Epithelial cell of esophagus (primary cell): ENCODE data around the gene PEF1.

Experiments
- DNase-seq: peaks from one replicate; pipeline ENCODE4 v3.0.0; 2010; ENCODE audit warnings: low read depth
- H3K4me3 ChIP-seq: 2 replicates; pipeline ENCODE4 v1.5.1; 2011; ENCODE audit warnings: mild to moderate bottlenecking, low read length, control low read depth
- CTCF ChIP-seq: IDR thresholded peaks from 2 replicates; pipeline ENCODE4 v1.5.1; 2011; ENCODE audit warnings: low read depth, mild to moderate bottlenecking, low read length, control low read depth, inconsistent platforms; ENCODE audit not compliant: insufficient read depth; ENCODE audit errors: missing control alignments

The PEF1 gene

GRCh38 chr1:31617218-31617915 is 27.3 kb downstream of the PEF1 start, which contains the start of gene HCRTR1:
Gene HCRTR1, plus strand, starts transcription at chr1:31617689. Its CDS starts 1,504 bp downstream, at chr1:31619193.
- no peak for TF ChIP-seq CTCF
- H3K4me3 ChIP-seq: peak within 1 kb of the TSS; percentile 41
- DNase-seq: no peak

DNA sequence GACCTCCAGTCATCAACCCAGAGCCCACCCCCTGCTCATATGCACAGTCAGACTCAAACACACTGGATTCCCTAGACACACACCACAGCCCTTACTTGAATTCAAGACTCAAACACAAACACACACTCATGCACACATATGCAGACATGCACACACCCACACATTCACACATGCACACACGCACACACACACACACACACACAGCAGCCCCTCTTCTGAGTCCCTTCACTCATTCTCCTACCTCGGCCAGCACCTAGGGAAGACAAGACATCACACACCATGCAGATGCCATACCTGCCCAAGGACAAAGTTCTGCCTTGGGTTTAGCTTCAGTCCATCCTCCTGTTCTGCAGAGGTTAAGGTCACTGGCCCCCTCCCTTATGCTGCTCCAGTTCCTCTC is 28.7 kb downstream of the PEF1 start:
- TF ChIP-seq CTCF: no peak
- DNase-seq: no peak
- H3K4me3 ChIP-seq: no peak overlapping the region

DNA sequence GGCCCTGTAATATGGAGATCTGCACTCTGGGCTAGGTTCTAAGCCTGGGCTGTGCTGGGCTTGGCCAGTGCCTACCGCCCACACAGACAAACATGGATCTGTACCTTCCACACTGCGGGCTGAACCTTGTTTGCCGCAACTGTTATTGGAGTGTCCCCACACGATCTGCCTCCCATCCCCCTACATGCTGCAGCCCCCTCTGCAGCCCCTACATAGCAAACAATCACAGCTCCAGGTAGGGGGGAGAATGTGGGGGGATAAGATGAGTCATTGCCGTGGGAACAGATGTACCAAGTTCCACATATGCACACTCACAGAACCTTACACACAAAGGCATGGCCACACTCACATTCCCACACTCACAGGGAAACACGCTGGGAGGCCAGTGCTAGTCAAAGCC is 29.3 kb downstream of the PEF1 start:
- DNase-seq: no peak
- TF ChIP-seq CTCF: no peak
- no peak overlapping the region for H3K4me3 ChIP-seq

DNA sequence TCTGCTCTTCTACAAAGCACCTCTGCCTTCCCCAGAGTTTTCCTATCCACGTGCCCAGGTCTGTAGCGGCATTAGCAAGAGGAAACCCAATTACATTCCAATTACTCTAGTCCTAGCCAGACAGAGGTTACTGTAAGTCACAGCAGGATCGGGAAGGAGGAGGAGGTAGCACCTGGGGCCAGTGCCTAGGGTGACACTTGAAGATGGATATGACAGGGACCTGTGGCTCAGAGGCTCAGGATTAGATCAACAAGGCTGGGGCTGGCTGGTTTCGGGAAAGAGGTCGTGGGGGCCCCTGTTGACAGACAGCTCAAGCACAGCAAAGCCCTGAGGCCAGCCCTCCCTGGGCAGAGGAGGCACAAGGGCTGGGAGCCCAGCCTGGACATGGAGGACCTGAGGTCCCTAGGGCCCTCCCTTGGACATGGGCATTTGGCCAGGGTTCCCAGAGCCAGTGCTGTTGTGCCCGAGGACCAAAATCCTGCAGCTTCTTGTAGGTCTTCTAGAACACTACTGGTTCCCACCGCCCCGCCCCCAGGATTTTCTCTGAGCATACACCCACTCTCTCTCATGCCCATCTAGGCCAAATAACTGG is 30.2 kb downstream of the PEF1 start:
- TF ChIP-seq CTCF: no peak
- H3K4me3 ChIP-seq: no peak overlapping the region
- no peak for DNase-seq

- no peak for TF ChIP-seq CTCF
- no peak for DNase-seq
- H3K4me3 ChIP-seq: no peak overlapping the region
These were observed 35.1 kb downstream of the PEF1 start for GRCh38 chr1:31609514-31610118.

GRCh38 chr1:31607360-31607759 is 37.3 kb downstream of the PEF1 start:
- no peak for TF ChIP-seq CTCF
- no peak for DNase-seq
- H3K4me3 ChIP-seq: no peak overlapping the region
